ENCODE measurements around the gene JADE2.

DNA sequence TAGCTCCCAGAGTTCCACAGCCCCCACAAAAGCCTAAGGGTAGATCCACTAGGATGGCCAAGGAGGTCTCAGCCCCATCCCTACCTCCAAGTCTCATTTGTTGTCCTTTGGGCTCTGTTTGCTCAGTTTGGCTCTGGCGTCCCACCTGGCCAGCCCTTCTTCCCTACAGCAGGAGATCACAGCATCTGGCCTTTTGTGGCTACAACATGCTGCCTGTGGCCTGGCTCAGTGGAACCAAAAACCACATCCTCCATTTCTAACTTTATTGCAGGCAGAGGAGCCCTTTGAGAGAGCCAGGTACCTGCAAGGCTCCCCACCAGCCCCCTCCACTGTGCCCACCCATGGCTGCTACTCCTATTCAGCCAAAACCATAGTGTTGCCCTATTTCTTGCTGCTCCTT lies 11.4 kb downstream of the JADE2 start:
- TF ChIP-seq, protein P1, sequence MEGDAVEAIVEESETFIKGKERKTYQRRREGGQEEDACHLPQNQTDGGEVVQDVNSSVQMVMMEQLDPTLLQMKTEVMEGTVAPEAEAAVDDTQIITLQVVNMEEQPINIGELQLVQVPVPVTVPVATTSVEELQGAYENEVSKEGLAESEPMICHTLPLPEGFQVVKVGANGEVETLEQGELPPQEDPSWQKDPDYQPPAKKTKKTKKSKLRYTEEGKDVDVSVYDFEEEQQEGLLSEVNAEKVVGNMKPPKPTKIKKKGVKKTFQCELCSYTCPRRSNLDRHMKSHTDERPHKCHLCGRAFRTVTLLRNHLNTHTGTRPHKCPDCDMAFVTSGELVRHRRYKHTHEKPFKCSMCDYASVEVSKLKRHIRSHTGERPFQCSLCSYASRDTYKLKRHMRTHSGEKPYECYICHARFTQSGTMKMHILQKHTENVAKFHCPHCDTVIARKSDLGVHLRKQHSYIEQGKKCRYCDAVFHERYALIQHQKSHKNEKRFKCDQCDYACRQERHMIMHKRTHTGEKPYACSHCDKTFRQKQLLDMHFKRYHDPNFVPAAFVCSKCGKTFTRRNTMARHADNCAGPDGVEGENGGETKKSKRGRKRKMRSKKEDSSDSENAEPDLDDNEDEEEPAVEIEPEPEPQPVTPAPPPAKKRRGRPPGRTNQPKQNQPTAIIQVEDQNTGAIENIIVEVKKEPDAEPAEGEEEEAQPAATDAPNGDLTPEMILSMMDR (conservative IDR thresholded peaks at IDR 0.05; ENCODE audit: low read length), result no peak
- TF ChIP-seq EZH2phosphoT487 (IDR thresholded peaks at IDR 0.05; ENCODE audit: borderline replicate concordance, low read depth, low read length), result no peak

All from OCI-LY7 (cell line).